Measurements from ENCODE around the gene HS6ST1. TPM values are rescaled to one million over a fixed set of nuclear protein-coding genes. Genes with fewer than 3 reads are reported as not detected.

HS6ST1 gene
- total and polyA plus RNA-seq, 7 experiments from 2014 or later = 1.6 to 14.3 (median 11.3) TPM

- Histone ChIP-seq H3K9me3 (ENCODE audit: control insufficient read depth in 2 of 3, low read length in 3 of 3) (no peaks in the 10 kb centered on the region), H3K4me1 (ENCODE audit: control insufficient read depth in 2 of 2, insufficient read depth in 2 of 2, low read length in 2 of 2) (peaks cover 5 to 12% of the 10 kb centered on the region in 2 donors), H3K4me3 (ENCODE audit: low read length) (no peak overlapping the region), H3K27me3 (ENCODE audit: control insufficient read depth in 2 of 2, insufficient read depth in 2 of 2, low read length in 2 of 2) (no peaks in the 10 kb centered on the region), H3K27ac (ENCODE audit: low read depth, low read length) (no peak overlapping the region), H3K36me3 (ENCODE audit: control insufficient read depth in 2 of 3, insufficient read depth in 3 of 3, low read length in 3 of 3) (no peaks in the 10 kb centered on the region)
- peak overlapping the region; percentile 59 to 92 (median 74) for H3K4me3 Mint-ChIP-seq
- intact Hi-C loops (cut with micrococcal nuclease) = loop anchor here (1.0 to 10.0 kb wide), 9 partner anchors 296 to 1666 kb away; partner anchors contain the start of genes SAP130 (in 2 of the 2), GYPC (in 1 of the 2) and IWS1 (in 1 of the 2)
- DNase-seq = peak in 1 of 9 donors; percentile 21
- peaks cover 0 to 13% (median 0%) of the 10 kb centered on the region in 5 donors for H3K27me3 Mint-ChIP-seq
- no peak for ATAC-seq
- POLR2A ChIA-PET = no interaction called here
- H3K4me1 Mint-ChIP-seq = peaks cover 6 to 22% (median 14%) of the 10 kb centered on the region in 7 donors
- H3K9me3 Mint-ChIP-seq = peaks cover 0 to 1% (median 0%) of the 10 kb centered on the region in 11 donors
- no peaks in the 10 kb centered on the region for H3K36me3 Mint-ChIP-seq
- CTCF ChIA-PET = no interaction called here
- peak overlapping the region in 5 of 9 donors; percentile 6 to 78 (median 58) for H3K27ac Mint-ChIP-seq
Measured at GRCh38 chr2:128322715-128323554, 4.3 kb upstream of the HS6ST1 start.

GRCh38 chr2:128321784-128322714 is 3.4 kb upstream of the HS6ST1 start:
- intact Hi-C loops (cut with micrococcal nuclease) = loop anchor here (1.0 to 10.0 kb wide), 9 partner anchors 295 to 1665 kb away; partner anchors contain the start of genes SAP130 (in 2 of the 2), GYPC (in 1 of the 2) and IWS1 (in 1 of the 2)
- H3K4me3 ChIP-seq (ENCODE audit: low read length) = peak overlapping the region; percentile 68
- peaks cover 10 to 18% of the 10 kb centered on the region in 2 donors for H3K4me1 ChIP-seq (ENCODE audit: control insufficient read depth in 2 of 2, insufficient read depth in 2 of 2, low read length in 2 of 2)
- H3K9me3 ChIP-seq (ENCODE audit: control insufficient read depth in 2 of 3, low read length in 3 of 3) = no peaks in the 10 kb centered on the region
- no peaks in the 10 kb centered on the region for H3K27me3 ChIP-seq (ENCODE audit: control insufficient read depth in 2 of 2, insufficient read depth in 2 of 2, low read length in 2 of 2)
- Mint-ChIP-seq H3K27ac (peak overlapping the region in 6 of 9 donors; percentile 28 to 80 (median 50)), H3K4me3 (peak overlapping the region; percentile 70 to 92 (median 76)), H3K4me1 (peaks cover 10 to 24% (median 14%) of the 10 kb centered on the region in 7 donors), H3K36me3 (no peaks in the 10 kb centered on the region), H3K9me3 (peaks cover 0 to 1% (median 0%) of the 10 kb centered on the region in 11 donors), H3K27me3 (peaks cover 0 to 16% (median 0%) of the 10 kb centered on the region in 5 donors)
- DNase-seq (peak; percentile 58 to 87 (median 76)), ATAC-seq (peak; percentile 76)
- H3K36me3 ChIP-seq (ENCODE audit: control insufficient read depth in 2 of 3, insufficient read depth in 3 of 3, low read length in 3 of 3) = no peaks in the 10 kb centered on the region
- ChIA-PET CTCF (no interaction called here), POLR2A (no interaction called here)
- peak overlapping the region; percentile 64 for H3K27ac ChIP-seq (ENCODE audit: low read depth, low read length)

GRCh38 chr2:128320906-128321771 is 2.5 kb upstream of the HS6ST1 start:
- Mint-ChIP-seq H3K4me3 (peak overlapping the region; percentile 71 to 92 (median 76)), H3K27me3 (peaks cover 0 to 19% (median 0%) of the 10 kb centered on the region in 5 donors), H3K9me3 (peaks cover 0 to 1% (median 0%) of the 10 kb centered on the region in 11 donors), H3K4me1 (peaks cover 18 to 33% (median 22%) of the 10 kb centered on the region in 7 donors), H3K27ac (peak overlapping the region in 7 of 9 donors; percentile 32 to 80 (median 62)), H3K36me3 (no peaks in the 10 kb centered on the region)
- no peaks in the 10 kb centered on the region for H3K9me3 ChIP-seq (ENCODE audit: control insufficient read depth in 2 of 3, low read length in 3 of 3)
- ChIA-PET POLR2A (no interaction called here), CTCF (no interaction called here)
- H3K27me3 ChIP-seq (ENCODE audit: control insufficient read depth in 2 of 2, insufficient read depth in 2 of 2, low read length in 2 of 2) = no peaks in the 10 kb centered on the region
- no peaks in the 10 kb centered on the region for H3K36me3 ChIP-seq (ENCODE audit: control insufficient read depth in 2 of 3, insufficient read depth in 3 of 3, low read length in 3 of 3)
- DNase-seq (peak in 2 of 9 donors; percentile 11 to 21), ATAC-seq (no peak)
- H3K4me3 ChIP-seq (ENCODE audit: low read length) = peak overlapping the region; percentile 68
- intact Hi-C loops (cut with micrococcal nuclease) = loop anchor here (5.0 to 10.0 kb wide), 7 partner anchors 294 to 1664 kb away; partner anchors contain the start of genes SAP130 (in 2 of the 2), GYPC (in 1 of the 2) and IWS1 (in 1 of the 2)
- H3K4me1 ChIP-seq (ENCODE audit: control insufficient read depth in 2 of 2, insufficient read depth in 2 of 2, low read length in 2 of 2) = peaks cover 15 to 27% of the 10 kb centered on the region in 2 donors
- H3K27ac ChIP-seq (ENCODE audit: low read depth, low read length) = no peak overlapping the region

- intact Hi-C loops (cut with micrococcal nuclease) = loop anchor here (5.0 to 10.0 kb wide), 7 partner anchors 293 to 1663 kb away; partner anchors contain the start of genes SAP130 (in 2 of the 2), GYPC (in 1 of the 2) and IWS1 (in 1 of the 2)
- Histone ChIP-seq H3K36me3 (ENCODE audit: control insufficient read depth in 2 of 3, insufficient read depth in 3 of 3, low read length in 3 of 3) (no peaks in the 10 kb centered on the region), H3K27me3 (ENCODE audit: control insufficient read depth in 2 of 2, insufficient read depth in 2 of 2, low read length in 2 of 2) (no peaks in the 10 kb centered on the region), H3K27ac (ENCODE audit: low read depth, low read length) (no peak overlapping the region), H3K9me3 (ENCODE audit: control insufficient read depth in 2 of 3, low read length in 3 of 3) (no peaks in the 10 kb centered on the region), H3K4me1 (ENCODE audit: control insufficient read depth in 2 of 2, insufficient read depth in 2 of 2, low read length in 2 of 2) (peaks cover 15 to 30% of the 10 kb centered on the region in 2 donors), H3K4me3 (ENCODE audit: low read length) (no peak overlapping the region)
- Mint-ChIP-seq H3K36me3 (no peaks in the 10 kb centered on the region), H3K9me3 (peaks cover 0 to 1% (median 0%) of the 10 kb centered on the region in 11 donors), H3K4me3 (peak overlapping the region; percentile 16 to 92 (median 74)), H3K27ac (peak overlapping the region in 4 of 9 donors; percentile 38 to 52 (median 46)), H3K4me1 (peaks cover 21 to 41% (median 28%) of the 10 kb centered on the region in 7 donors), H3K27me3 (peaks cover 0 to 19% (median 0%) of the 10 kb centered on the region in 5 donors)
- ChIA-PET CTCF (no interaction called here), POLR2A (interaction anchor here (0.6 kb wide), 1 partner anchor 248 kb away, joined by 3 read pairs; no protein-coding TSS in a partner anchor)
- peak in 1 of 9 donors; percentile 24 for DNase-seq
- ATAC-seq = no peak
Measured at GRCh38 chr2:128320192-128320905, 1.7 kb upstream of the HS6ST1 start.

- peaks cover 0 to 5% (median 0%) of the 10 kb centered on the region in 5 donors for H3K36me3 Mint-ChIP-seq
- H3K27me3 Mint-ChIP-seq = peaks cover 0 to 19% (median 0%) of the 10 kb centered on the region in 5 donors
- H3K36me3 ChIP-seq (ENCODE audit: control insufficient read depth in 2 of 3, insufficient read depth in 3 of 3, low read length in 3 of 3) = peaks cover 0 to 1% (median 0%) of the 10 kb centered on the region in 3 experiments
- H3K4me1 ChIP-seq (ENCODE audit: control insufficient read depth in 2 of 2, insufficient read depth in 2 of 2, low read length in 2 of 2) = peaks cover 15 to 30% of the 10 kb centered on the region in 2 donors
- ChIA-PET CTCF (no interaction called here), POLR2A (interaction anchor here (0.6 kb wide), 1 partner anchor 247 kb away, joined by 3 read pairs; no protein-coding TSS in a partner anchor)
- H3K4me3 ChIP-seq (ENCODE audit: low read length) = no peak overlapping the region
- no peak overlapping the region for H3K27ac ChIP-seq (ENCODE audit: low read depth, low read length)
- H3K4me1 Mint-ChIP-seq = peaks cover 25 to 48% (median 35%) of the 10 kb centered on the region in 7 donors
- peak overlapping the region; percentile 60 to 92 (median 77) for H3K4me3 Mint-ChIP-seq
- H3K27ac Mint-ChIP-seq = peak overlapping the region in 1 of 9 donors; percentile 36
- peak in 1 of 9 donors; percentile 24 for DNase-seq
- no peak for ATAC-seq
- intact Hi-C loops (cut with micrococcal nuclease) = loop anchor here (2.0 to 10.0 kb wide), 12 partner anchors 87 to 1662 kb away; partner anchors contain the start of genes SAP130 (in 2 of the 2), GYPC (in 1 of the 2), IWS1 (in 1 of the 2) and SFT2D3 (in 1 of the 2)
- H3K9me3 Mint-ChIP-seq = peaks cover 0 to 1% (median 0%) of the 10 kb centered on the region in 11 donors
- H3K9me3 ChIP-seq (ENCODE audit: control insufficient read depth in 2 of 3, low read length in 3 of 3) = no peaks in the 10 kb centered on the region
- no peaks in the 10 kb centered on the region for H3K27me3 ChIP-seq (ENCODE audit: control insufficient read depth in 2 of 2, insufficient read depth in 2 of 2, low read length in 2 of 2)
Measured at GRCh38 chr2:128319631-128320191, 1.0 kb upstream of the HS6ST1 start.
